GM12892 (cell line): ENCODE results near the gene MID1.

ENCODE experiments used
- POLR2A ChIP-seq: IDR thresholded peaks from 2 replicates; pipeline ENCODE4 v1.6.1; 2011; ENCODE audit warnings: low read depth, low read length, control low read depth
- POLR2AphosphoS5 ChIP-seq: IDR thresholded peaks from 2 replicates; pipeline ENCODE4 v1.6.1; 2011; ENCODE audit warnings: low read depth, low read length, control low read depth
- TAF1 ChIP-seq: IDR thresholded peaks from 2 replicates; pipeline ENCODE4 v1.6.1; 2011; ENCODE audit warnings: low read depth, mild to moderate bottlenecking, control low read depth, low read length, borderline replicate concordance

DNA sequence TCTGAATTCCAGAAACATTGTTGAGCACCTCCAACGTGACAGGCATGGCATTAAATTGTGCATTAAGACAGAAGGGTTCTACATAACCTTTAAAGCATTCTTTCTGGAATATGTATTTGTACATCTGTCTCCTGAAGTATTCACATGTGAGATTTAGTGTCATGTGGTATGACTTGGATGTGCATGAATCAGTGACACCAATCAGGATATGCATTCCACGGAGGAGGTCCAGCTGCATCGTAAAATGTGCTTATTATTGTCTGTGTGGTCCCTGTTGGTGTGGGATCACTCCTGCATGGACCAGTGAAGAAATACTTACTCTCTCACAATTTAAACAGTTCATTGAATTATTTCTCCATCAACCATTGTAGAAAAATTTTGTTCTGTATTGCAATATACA, 149.0 kb downstream of the MID1 start:
- TF ChIP-seq POLR2AphosphoS5 (no peak), POLR2A (no peak), TAF1 (no peak)
